Measurements from ENCODE around the gene GALNT17.

- TF ChIP-seq, protein P1, sequence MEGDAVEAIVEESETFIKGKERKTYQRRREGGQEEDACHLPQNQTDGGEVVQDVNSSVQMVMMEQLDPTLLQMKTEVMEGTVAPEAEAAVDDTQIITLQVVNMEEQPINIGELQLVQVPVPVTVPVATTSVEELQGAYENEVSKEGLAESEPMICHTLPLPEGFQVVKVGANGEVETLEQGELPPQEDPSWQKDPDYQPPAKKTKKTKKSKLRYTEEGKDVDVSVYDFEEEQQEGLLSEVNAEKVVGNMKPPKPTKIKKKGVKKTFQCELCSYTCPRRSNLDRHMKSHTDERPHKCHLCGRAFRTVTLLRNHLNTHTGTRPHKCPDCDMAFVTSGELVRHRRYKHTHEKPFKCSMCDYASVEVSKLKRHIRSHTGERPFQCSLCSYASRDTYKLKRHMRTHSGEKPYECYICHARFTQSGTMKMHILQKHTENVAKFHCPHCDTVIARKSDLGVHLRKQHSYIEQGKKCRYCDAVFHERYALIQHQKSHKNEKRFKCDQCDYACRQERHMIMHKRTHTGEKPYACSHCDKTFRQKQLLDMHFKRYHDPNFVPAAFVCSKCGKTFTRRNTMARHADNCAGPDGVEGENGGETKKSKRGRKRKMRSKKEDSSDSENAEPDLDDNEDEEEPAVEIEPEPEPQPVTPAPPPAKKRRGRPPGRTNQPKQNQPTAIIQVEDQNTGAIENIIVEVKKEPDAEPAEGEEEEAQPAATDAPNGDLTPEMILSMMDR (IDR thresholded peaks at IDR 0.05) = no peak
- no peak for TF ChIP-seq POLR2A (IDR thresholded peaks at IDR 0.05)
Observed at GRCh38 chr7:71206184-71206583, 74.2 kb downstream of the GALNT17 start.
